Measurements from ENCODE around the gene AJAP1.

DNA sequence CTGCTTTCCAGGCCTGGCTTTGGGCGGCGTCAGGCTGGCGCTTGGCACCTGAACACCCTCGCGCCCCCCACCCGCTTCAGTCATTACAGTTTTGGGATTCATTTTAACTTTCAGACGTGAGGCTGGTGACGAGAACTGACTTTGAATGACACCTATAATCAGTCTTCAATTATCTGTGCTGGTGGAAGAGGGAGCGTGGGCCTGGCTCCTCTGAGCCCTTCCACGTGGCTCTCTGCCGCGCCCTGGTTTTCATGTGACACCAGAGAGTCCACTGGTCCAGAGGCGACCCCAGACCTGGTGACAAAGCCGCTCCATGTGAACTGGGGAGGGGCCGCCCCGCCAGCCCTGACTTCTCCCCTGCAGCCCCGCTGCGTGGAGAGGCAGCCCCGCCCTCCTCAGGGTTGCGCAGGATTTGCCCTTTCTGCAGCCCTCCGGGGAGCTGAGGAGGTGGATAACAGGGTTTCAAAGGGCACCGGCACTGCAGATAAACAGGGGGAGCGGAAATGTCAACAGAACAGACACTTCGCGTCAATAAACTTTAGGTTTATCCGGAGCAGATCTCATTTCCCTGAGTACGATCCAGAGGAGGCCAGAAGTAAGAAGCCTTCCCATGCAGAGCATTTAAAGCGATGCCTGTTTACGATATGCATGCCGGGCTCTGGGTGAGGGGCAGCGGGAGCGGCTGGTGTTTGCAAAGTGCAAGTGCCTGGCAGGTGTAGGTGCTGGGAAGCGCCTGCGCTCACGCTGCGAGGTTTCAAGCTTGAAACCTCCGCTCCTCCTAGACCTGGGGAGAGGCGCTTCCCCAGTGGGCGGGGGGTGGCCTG, 56.4 kb downstream of the AJAP1 start:
- TF ChIP-seq, protein P1, sequence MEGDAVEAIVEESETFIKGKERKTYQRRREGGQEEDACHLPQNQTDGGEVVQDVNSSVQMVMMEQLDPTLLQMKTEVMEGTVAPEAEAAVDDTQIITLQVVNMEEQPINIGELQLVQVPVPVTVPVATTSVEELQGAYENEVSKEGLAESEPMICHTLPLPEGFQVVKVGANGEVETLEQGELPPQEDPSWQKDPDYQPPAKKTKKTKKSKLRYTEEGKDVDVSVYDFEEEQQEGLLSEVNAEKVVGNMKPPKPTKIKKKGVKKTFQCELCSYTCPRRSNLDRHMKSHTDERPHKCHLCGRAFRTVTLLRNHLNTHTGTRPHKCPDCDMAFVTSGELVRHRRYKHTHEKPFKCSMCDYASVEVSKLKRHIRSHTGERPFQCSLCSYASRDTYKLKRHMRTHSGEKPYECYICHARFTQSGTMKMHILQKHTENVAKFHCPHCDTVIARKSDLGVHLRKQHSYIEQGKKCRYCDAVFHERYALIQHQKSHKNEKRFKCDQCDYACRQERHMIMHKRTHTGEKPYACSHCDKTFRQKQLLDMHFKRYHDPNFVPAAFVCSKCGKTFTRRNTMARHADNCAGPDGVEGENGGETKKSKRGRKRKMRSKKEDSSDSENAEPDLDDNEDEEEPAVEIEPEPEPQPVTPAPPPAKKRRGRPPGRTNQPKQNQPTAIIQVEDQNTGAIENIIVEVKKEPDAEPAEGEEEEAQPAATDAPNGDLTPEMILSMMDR (IDR thresholded peaks at IDR 0.05), result no peak
- no peak for TF ChIP-seq POLR2A (IDR thresholded peaks at IDR 0.05)

Data from esophagus squamous epithelium (tissue), 4 donors.